ENCODE measurements around the gene EIF4EBP3. TPM values are rescaled to one million over a fixed set of nuclear protein-coding genes. Genes with fewer than 3 reads are reported as not detected.

EIF4EBP3 gene
- total and polyA plus RNA-seq, 10 of the 15 experiments (the other 5 are each of a cell fraction or from before 2014, with no cell fraction given) = 3.5 to 16.1 (median 6.2) TPM

DNA sequence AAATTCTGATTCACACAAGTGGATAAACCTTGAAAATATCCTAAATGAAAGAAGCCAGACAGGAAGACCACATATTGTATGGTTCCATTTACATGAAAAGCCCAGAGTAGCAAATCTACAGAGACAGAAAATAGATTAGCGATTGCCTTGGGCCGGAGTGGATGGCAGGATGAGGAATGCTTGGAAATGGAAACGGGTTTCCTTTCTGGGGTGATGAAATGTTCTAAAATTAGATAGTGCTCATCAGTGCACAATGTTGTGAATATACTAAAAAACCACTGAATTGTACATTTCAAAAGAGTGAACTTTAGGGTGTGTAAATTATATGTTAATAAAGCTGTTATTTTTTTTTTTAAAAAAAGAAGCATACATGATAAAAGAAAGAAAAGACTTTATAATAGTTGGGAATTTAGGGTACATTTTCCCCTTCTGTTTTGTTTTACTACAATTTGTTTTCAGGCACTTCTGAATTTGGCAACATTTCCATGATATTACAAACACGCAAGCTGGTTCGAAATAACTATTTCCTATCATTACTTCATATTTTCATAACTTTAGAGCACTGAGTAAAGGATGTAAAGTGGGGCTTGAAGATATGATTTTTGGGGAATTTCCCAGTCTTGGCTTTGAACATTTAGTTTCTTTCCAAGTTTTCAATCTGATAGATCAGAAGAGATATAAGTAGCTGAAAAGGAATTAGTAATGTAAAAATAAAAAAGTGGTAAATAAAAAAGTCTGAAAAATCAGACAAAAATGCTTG lies 41.0 kb downstream of the EIF4EBP3 start:
- 70% methylated on average over 5 of the region's 5 CpGs for WGBS (ENCODE audit: insufficient coverage, insufficient replicate concordance, low lambda C conversion rate, missing lambda C conversion rate)
- Histone ChIP-seq H3K9me3 (replicated peaks; ENCODE audit: control insufficient read depth, insufficient read depth, low read length) (no peaks in the 10 kb centered on the region), H3K9ac (ENCODE audit: control insufficient read depth, insufficient read depth, low read length) (no peak overlapping the region), H3K36me3 (ENCODE audit: control insufficient read depth in 2 of 2, insufficient read depth in 2 of 2, low read length in 1 of 2) (no peaks in the 10 kb centered on the region), H3K27me3 (replicated peaks in 1 of 2; ENCODE audit: control insufficient read depth in 2 of 2, insufficient read depth in 2 of 2, low read length in 1 of 2) (no peaks in the 10 kb centered on the region), H3K4me3 (no peak overlapping the region), H3K4me1 (ENCODE audit: control insufficient read depth, insufficient read depth, low read length) (no peaks in the 10 kb centered on the region), H3K4me2 (ENCODE audit: control insufficient read depth, insufficient read depth) (no peak overlapping the region), H3K27ac (ENCODE audit: control insufficient read depth, insufficient read depth) (no peak overlapping the region), H3K79me2 (ENCODE audit: control insufficient read depth, insufficient read depth, low read length) (no peaks in the 10 kb centered on the region), H4K20me1 (ENCODE audit: control insufficient read depth, insufficient read depth) (no peaks in the 10 kb centered on the region), H2AFZ (ENCODE audit: control insufficient read depth, low read depth, low read length) (no peak overlapping the region)
- BruUV-seq (replicated peaks) = no TSS peak
- ChIA-PET RAD21 (ENCODE audit: unreplicated experiment) (no interaction called here), POLR2A (interaction anchor here (0.7 kb wide), 1 partner anchor 10 kb away, joined by 4 read pairs; no protein-coding TSS in a partner anchor), CTCF (interaction anchor here (1.1 kb wide), 1 partner anchor 237 kb away, joined by 3 read pairs; no protein-coding TSS in a partner anchor), SMC1A (ENCODE audit: uncharacterized antibody, unreplicated experiment) (interaction anchor here (1.5 kb wide), 1 partner anchor 41 kb away, joined by 4 read pairs; the partner anchor contains the start of gene EIF4EBP3)
- intact Hi-C loops (cut with micrococcal nuclease; ENCODE audit: unreplicated experiment) (no loop called here), in situ Hi-C loops (cut with MboI) (no loop called here)
- DNase-seq (ENCODE audit: low read depth, low spot score) (no peak), ATAC-seq (no peak), FAIRE-seq (no peak)
- TF ChIP-seq TBL1XR1 (IDR thresholded peaks at IDR 0.05; ENCODE audit: low read depth, low read length) (no peak), HDGF (IDR thresholded peaks at IDR 0.05) (no peak), SP1 (IDR thresholded peaks at IDR 0.05; ENCODE audit: low read depth, low read length) (no peak), USF1 (IDR thresholded peaks at IDR 0.05; ENCODE audit: borderline replicate concordance, extremely low read length, insufficient read depth, low read depth, low read length) (no peak), WRNIP1 (IDR thresholded peaks at IDR 0.05; ENCODE audit: borderline replicate concordance, low read depth, low read length) (no peak), ZBTB11 (CRISPR knock-in tag; IDR thresholded peaks at IDR 0.05) (no peak), HDAC6 (IDR thresholded peaks at IDR 0.05; ENCODE audit: unreplicated experiment) (no peak), KAT2A (conservative IDR thresholded peaks at IDR 0.05; ENCODE audit: control insufficient read depth, low read depth, low read length) (no peak), E2F8 (IDR thresholded peaks at IDR 0.05; ENCODE audit: low read depth, partially characterized antibody) (no peak), NFYA (IDR thresholded peaks at IDR 0.05; ENCODE audit: borderline replicate concordance, low read depth, low read length) (no peak)
- TF ChIP-seq, protein P1, sequence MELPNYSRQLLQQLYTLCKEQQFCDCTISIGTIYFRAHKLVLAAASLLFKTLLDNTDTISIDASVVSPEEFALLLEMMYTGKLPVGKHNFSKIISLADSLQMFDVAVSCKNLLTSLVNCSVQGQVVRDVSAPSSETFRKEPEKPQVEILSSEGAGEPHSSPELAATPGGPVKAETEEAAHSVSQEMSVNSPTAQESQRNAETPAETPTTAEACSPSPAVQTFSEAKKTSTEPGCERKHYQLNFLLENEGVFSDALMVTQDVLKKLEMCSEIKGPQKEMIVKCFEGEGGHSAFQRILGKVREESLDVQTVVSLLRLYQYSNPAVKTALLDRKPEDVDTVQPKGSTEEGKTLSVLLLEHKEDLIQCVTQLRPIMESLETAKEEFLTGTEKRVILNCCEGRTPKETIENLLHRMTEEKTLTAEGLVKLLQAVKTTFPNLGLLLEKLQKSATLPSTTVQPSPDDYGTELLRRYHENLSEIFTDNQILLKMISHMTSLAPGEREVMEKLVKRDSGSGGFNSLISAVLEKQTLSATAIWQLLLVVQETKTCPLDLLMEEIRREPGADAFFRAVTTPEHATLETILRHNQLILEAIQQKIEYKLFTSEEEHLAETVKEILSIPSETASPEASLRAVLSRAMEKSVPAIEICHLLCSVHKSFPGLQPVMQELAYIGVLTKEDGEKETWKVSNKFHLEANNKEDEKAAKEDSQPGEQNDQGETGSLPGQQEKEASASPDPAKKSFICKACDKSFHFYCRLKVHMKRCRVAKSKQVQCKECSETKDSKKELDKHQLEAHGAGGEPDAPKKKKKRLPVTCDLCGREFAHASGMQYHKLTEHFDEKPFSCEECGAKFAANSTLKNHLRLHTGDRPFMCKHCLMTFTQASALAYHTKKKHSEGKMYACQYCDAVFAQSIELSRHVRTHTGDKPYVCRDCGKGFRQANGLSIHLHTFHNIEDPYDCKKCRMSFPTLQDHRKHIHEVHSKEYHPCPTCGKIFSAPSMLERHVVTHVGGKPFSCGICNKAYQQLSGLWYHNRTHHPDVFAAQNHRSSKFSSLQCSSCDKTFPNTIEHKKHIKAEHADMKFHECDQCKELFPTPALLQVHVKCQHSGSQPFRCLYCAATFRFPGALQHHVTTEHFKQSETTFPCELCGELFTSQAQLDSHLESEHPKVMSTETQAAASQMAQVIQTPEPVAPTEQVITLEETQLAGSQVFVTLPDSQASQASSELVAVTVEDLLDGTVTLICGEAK (IDR thresholded peaks at IDR 0.05; ENCODE audit: borderline replicate concordance) = no peak

Measured in GM12878 (cell line).